Colon (tissue), 2 donors: ENCODE measurements around the gene PTPN21.
A peak's percentile ranks its signal among the peaks of the same experiment; 100 is the strongest.
"Not testable (repeated sequence)": the region's sequence is repeated elsewhere in the genome, so short reads cannot be mapped to it uniquely, and the experiment has no call there.

Experiments used
- FAIRE-seq: peaks from 2 replicates; lab custom pipeline; 2012; peaks lifted over from hg19 to GRCh38; lab: Jason Lieb, UNC
- donor health status: control.
- donor health status: control.

The PTPN21 gene

GRCh38 chr14:88551980-88552431, 2.8 kb downstream of the PTPN21 start:
- FAIRE-seq = no peak

GRCh38 chr14:88551094-88551870, 3.5 kb downstream of the PTPN21 start:
- FAIRE-seq = no peak

GRCh38 chr14:88550078-88550477, 4.7 kb downstream of the PTPN21 start:
- no peak for FAIRE-seq

- FAIRE-seq = no peak
Measured at GRCh38 chr14:88547386-88547780, 7.4 kb downstream of the PTPN21 start.

- FAIRE-seq = no peak
Measured at GRCh38 chr14:88546621-88547385, 8.0 kb downstream of the PTPN21 start.

GRCh38 chr14:88545256-88545655, 9.6 kb downstream of the PTPN21 start:
- no peak for FAIRE-seq

GRCh38 chr14:88542857-88543795, 11.7 kb downstream of the PTPN21 start:
- FAIRE-seq = peak; percentile 33

- no peak for FAIRE-seq
Measured at GRCh38 chr14:88541324-88541723, 13.5 kb downstream of the PTPN21 start.

GRCh38 chr14:88535813-88536212, 19.0 kb downstream of the PTPN21 start:
- FAIRE-seq = no peak

GRCh38 chr14:88535149-88535548, 19.7 kb downstream of the PTPN21 start:
- FAIRE-seq = peak; percentile 45

- FAIRE-seq = no peak
Measured at GRCh38 chr14:88533064-88533602, 21.7 kb downstream of the PTPN21 start.

- FAIRE-seq = not testable (repeated sequence)
Measured at GRCh38 chr14:88529889-88530288, 24.9 kb downstream of the PTPN21 start.

- FAIRE-seq = no peak
Measured at GRCh38 chr14:88522393-88522792, 32.4 kb downstream of the PTPN21 start.

- FAIRE-seq = no peak
Measured at GRCh38 chr14:88521818-88522217, 33.0 kb downstream of the PTPN21 start.

- no peak for FAIRE-seq
Measured at GRCh38 chr14:88519907-88520306, 34.9 kb downstream of the PTPN21 start.

- no peak for FAIRE-seq
Measured at GRCh38 chr14:88518592-88519512, 36.0 kb downstream of the PTPN21 start.

- FAIRE-seq = no peak
Measured at GRCh38 chr14:88516861-88517357, 37.9 kb downstream of the PTPN21 start.

GRCh38 chr14:88515499-88516221, 39.1 kb downstream of the PTPN21 start:
- FAIRE-seq = no peak

- no peak for FAIRE-seq
Measured at GRCh38 chr14:88507208-88507607, 47.6 kb downstream of the PTPN21 start.

- no peak for FAIRE-seq
Measured at GRCh38 chr14:88505621-88506020, 49.2 kb downstream of the PTPN21 start.
